ENCODE data around the gene HPCAL1.

GRCh38 chr2:10392548-10392947 lies 89.8 kb downstream of the HPCAL1 start:
- TF ChIP-seq CTCF (conservative IDR thresholded peaks at IDR 0.05; ENCODE audit: low read length) (no peak), EZH2phosphoT487 (IDR thresholded peaks at IDR 0.05; ENCODE audit: borderline replicate concordance, low read depth, low read length) (no peak)

Data from OCI-LY7 (cell line).